Fibroblast of villous mesenchyme (primary cell): ENCODE data around the gene ADAMTS9. TPM values are rescaled to one million over a fixed set of nuclear protein-coding genes. Genes with fewer than 3 reads are reported as not detected.

ENCODE experiments used
- DNase-seq: peaks from one replicate; pipeline ENCODE4 v3.0.0-alpha.2; 2010; ENCODE audit warnings: low read depth
- H3K4me3 ChIP-seq: 2 replicates; pipeline ENCODE4 v1.5.1; 2011; ENCODE audit warnings: low read depth, mild to moderate bottlenecking, low read length
- total RNA-seq: library from RNA; depleted of rRNA; stranded (reverse); fragments of >200 nt; gene quantifications from 2 replicates; pipeline ENCODE4 v1.2.3, GENCODE V29; 2012
- TF ChIP-seq, protein P1 (sequence below): IDR thresholded peaks from 2 replicates; pipeline ENCODE4 v1.5.1; 2012; ENCODE audit warnings: low read depth, mild to moderate bottlenecking, low read length; ENCODE audit not compliant: insufficient read depth

Gene ADAMTS9
- total RNA-seq, 1 donor, result 1.7 TPM

GRCh38 chr3:64520334-64520733 lies 167.5 kb downstream of the ADAMTS9 start:
- DNase-seq, result no peak
- TF ChIP-seq, protein P1, sequence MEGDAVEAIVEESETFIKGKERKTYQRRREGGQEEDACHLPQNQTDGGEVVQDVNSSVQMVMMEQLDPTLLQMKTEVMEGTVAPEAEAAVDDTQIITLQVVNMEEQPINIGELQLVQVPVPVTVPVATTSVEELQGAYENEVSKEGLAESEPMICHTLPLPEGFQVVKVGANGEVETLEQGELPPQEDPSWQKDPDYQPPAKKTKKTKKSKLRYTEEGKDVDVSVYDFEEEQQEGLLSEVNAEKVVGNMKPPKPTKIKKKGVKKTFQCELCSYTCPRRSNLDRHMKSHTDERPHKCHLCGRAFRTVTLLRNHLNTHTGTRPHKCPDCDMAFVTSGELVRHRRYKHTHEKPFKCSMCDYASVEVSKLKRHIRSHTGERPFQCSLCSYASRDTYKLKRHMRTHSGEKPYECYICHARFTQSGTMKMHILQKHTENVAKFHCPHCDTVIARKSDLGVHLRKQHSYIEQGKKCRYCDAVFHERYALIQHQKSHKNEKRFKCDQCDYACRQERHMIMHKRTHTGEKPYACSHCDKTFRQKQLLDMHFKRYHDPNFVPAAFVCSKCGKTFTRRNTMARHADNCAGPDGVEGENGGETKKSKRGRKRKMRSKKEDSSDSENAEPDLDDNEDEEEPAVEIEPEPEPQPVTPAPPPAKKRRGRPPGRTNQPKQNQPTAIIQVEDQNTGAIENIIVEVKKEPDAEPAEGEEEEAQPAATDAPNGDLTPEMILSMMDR, result no peak
- no peak overlapping the region for H3K4me3 ChIP-seq

GRCh38 chr3:64518950-64519349 lies 168.8 kb downstream of the ADAMTS9 start:
- no peak overlapping the region for H3K4me3 ChIP-seq
- TF ChIP-seq, protein P1, result no peak
- peak; percentile 80 for DNase-seq

- H3K4me3 ChIP-seq, result no peak overlapping the region
- no peak for DNase-seq
- TF ChIP-seq, protein P1, result no peak
These were observed 169.3 kb downstream of the ADAMTS9 start for GRCh38 chr3:64518496-64518895.

DNA sequence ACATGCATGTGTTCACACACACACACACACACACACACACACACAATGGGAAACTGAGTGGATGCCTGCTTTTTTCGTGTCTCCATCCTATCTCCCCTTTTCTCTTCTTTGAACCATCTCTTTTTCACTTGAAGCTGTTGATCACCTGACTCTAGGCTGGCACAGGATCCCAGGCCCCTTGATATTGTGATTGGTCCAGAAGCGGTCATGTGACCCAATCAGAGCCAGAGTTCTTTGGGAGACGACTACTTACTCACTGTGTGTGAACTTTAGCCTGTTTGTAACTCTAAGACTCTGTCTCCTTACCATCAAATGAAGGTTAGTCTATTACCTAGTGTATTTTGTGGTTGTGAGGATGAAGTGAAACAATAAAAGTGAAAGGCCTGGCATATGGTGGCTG lies 172.9 kb downstream of the ADAMTS9 start:
- H3K4me3 ChIP-seq, result no peak overlapping the region
- TF ChIP-seq, protein P1, result no peak
- no peak for DNase-seq

- H3K4me3 ChIP-seq, result no peak overlapping the region
- DNase-seq, result peak; percentile 84
- TF ChIP-seq, protein P1, result no peak
These were observed 178.6 kb downstream of the ADAMTS9 start for GRCh38 chr3:64509206-64509605.

- TF ChIP-seq, protein P1, result no peak
- DNase-seq, result no peak
- no peak overlapping the region for H3K4me3 ChIP-seq
These were observed 179.7 kb downstream of the ADAMTS9 start for GRCh38 chr3:64508140-64508539.

DNA sequence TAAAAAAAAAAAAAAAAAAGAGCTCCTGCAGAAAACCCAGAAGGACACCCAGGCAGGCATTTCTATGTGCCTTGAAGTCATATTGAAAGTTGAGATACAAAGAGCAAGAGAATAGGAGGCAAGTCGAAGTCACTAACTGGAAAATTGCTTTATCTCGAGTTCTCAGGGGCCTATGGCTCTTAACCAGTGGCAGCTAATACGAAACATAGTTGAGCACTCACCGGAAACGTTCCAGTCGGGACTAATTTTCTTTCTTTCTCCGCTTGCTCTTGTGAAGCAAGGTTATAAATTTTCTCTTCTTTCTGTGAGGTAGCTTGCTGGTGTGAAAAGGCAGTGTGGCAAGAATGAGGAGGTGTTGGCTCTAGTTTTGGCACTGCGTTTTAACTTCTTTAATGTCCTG lies 181.5 kb downstream of the ADAMTS9 start:
- TF ChIP-seq, protein P1, result no peak
- H3K4me3 ChIP-seq, result no peak overlapping the region
- DNase-seq, result no peak
